Effector memory CD8-positive, alpha-beta T cell (primary cell): ENCODE data around the gene TIMM8B.

Experiments used
- ATAC-seq: fragments of 150-1000 bp; cut with Tn5 transposase; replicated peaks from 2 replicates; pipeline ENCODE4 v1.10.0; 2021; ENCODE audit warnings: mild to moderate bottlenecking, moderate library complexity
- DNase-seq, 3 experiments: peaks; one replicate each; pipeline ENCODE4 v3.0.0; 2021
- H3K27ac Mint-ChIP-seq, 2 donors: one replicate each; pipeline ENCODE4 v1.8.0; 2022; ENCODE audit warnings: mild to moderate bottlenecking in 2 of 2, mixed read lengths in 2 of 2, moderate library complexity in 2 of 2
- H3K27me3 Mint-ChIP-seq, 2 donors: one replicate each; pipeline ENCODE4 v1.8.0; 2022; ENCODE audit warnings: mixed read lengths in 2 of 2
- H3K36me3 Mint-ChIP-seq: one replicate; pipeline ENCODE4 v1.8.0; 2022; ENCODE audit warnings: mild to moderate bottlenecking, moderate library complexity, mixed read lengths; ENCODE audit not compliant: insufficient read depth
- H3K4me1 Mint-ChIP-seq, 2 donors: one replicate each; pipeline ENCODE4 v1.8.0; 2022; ENCODE audit warnings: low read depth in 2 of 2, mixed read lengths in 2 of 2
- H3K4me3 Mint-ChIP-seq, 2 donors: one replicate each; pipeline ENCODE4 v1.8.0; 2022; ENCODE audit warnings: mild to moderate bottlenecking in 2 of 2, mixed read lengths in 2 of 2, moderate library complexity in 2 of 2
- H3K9me3 Mint-ChIP-seq, 2 donors: one replicate each; pipeline ENCODE4 v1.8.0; 2022; ENCODE audit warnings: mixed read lengths in 2 of 2
- total RNA-seq, 9 experiments: gene quantifications; one replicate each; lab custom pipeline; 2026; lab: John Stamatoyannopoulos, UW

Gene TIMM8B
- 4.7 to 47.9 (median 17.7) reads per million in 9 experiments for total RNA-seq

- Mint-ChIP-seq H3K4me3 (peak within 1 kb of the TSS; percentile 96 to 100), H3K27ac (peak within 1 kb of the TSS; percentile 98), H3K36me3 (peaks cover 71% of the 10 kb centered on the region), H3K9me3 (no peaks in the 10 kb centered on the region), H3K4me1 (peaks cover 41 to 43% of the 10 kb centered on the region in 2 donors), H3K27me3 (no peaks in the 10 kb centered on the region)
- DNase-seq (peak; percentile 94 to 95 (median 95)), ATAC-seq (peak; percentile 90)
Measured at GRCh38 chr11:112086422-112087191, at the start of gene TIMM8B, which contains the start of gene SDHD. Gene TIMM8B, minus strand, starts transcription at chr11:112086756. Its CDS starts 33 bp downstream, at chr11:112086723. Gene SDHD, plus strand, starts transcription at chr11:112086873. Its CDS starts 35 bp downstream, at chr11:112086908.

GRCh38 chr11:112134473-112134872 lies 47.9 kb upstream of the TIMM8B start:
- Mint-ChIP-seq H3K4me3 (no peak overlapping the region), H3K27me3 (no peaks in the 10 kb centered on the region), H3K9me3 (no peaks in the 10 kb centered on the region), H3K36me3 (no peaks in the 10 kb centered on the region), H3K4me1 (peaks cover 0 to 7% of the 10 kb centered on the region in 2 donors), H3K27ac (no peak overlapping the region)
- DNase-seq (no peak), ATAC-seq (no peak)

DNA sequence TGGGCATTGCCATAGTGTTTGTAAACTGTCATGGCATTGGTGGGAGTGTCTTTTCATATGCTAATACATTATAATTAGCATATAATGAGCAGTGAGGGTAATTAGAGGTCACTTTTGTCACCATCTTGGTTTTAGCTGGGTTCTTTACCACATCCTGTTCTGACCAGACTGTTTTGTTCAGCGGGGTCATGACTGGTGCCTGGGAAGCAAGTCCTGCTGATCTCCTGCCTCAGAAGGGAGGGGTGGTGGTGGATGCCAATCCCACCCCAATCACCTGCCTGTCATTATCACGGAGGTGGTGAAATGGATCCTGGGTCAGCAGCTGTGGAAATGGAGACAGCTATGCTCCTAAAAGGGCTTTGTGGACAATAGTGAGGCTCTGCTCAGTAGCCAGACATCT lies 46.2 kb upstream of the TIMM8B start:
- H3K4me3 Mint-ChIP-seq, result no peak overlapping the region
- no peaks in the 10 kb centered on the region for H3K9me3 Mint-ChIP-seq
- peaks cover 0 to 7% of the 10 kb centered on the region in 2 donors for H3K4me1 Mint-ChIP-seq
- H3K36me3 Mint-ChIP-seq, result no peaks in the 10 kb centered on the region
- no peak for DNase-seq
- no peak for ATAC-seq
- H3K27me3 Mint-ChIP-seq, result no peaks in the 10 kb centered on the region
- H3K27ac Mint-ChIP-seq, result peak overlapping the region in 1 of 2 donors; percentile 23

DNA sequence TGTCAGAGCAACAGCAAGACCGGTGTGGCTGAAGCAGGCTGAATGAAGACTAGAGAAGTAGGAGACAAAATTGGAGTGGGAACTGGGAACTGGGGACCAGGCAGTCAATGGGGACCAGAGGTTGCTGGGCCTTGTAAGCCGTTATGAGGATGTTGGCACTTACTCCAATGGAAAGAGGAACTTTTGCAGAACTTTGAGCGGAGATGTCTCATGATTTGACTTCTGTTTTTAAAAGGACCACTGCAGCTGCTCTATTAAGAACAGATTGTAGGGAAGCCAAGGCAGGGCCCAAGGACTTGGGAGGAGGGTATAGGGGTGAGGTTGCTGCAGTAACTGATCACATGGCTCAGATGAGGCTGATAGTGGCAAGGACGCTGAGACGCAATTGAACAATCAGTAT lies 43.1 kb upstream of the TIMM8B start:
- Mint-ChIP-seq H3K27me3 (no peaks in the 10 kb centered on the region), H3K4me3 (no peak overlapping the region), H3K36me3 (no peaks in the 10 kb centered on the region), H3K27ac (peak overlapping the region in 1 of 2 donors; percentile 5), H3K9me3 (no peaks in the 10 kb centered on the region), H3K4me1 (peaks cover 0 to 7% of the 10 kb centered on the region in 2 donors)
- DNase-seq, result no peak
- no peak for ATAC-seq

- Mint-ChIP-seq H3K27ac (no peak overlapping the region), H3K4me1 (peaks cover 0 to 7% of the 10 kb centered on the region in 2 donors), H3K36me3 (no peaks in the 10 kb centered on the region), H3K27me3 (no peaks in the 10 kb centered on the region), H3K4me3 (no peak overlapping the region), H3K9me3 (no peaks in the 10 kb centered on the region)
- no peak for ATAC-seq
- no peak for DNase-seq
Measured at GRCh38 chr11:112128483-112129121, 42.0 kb upstream of the TIMM8B start.

DNA sequence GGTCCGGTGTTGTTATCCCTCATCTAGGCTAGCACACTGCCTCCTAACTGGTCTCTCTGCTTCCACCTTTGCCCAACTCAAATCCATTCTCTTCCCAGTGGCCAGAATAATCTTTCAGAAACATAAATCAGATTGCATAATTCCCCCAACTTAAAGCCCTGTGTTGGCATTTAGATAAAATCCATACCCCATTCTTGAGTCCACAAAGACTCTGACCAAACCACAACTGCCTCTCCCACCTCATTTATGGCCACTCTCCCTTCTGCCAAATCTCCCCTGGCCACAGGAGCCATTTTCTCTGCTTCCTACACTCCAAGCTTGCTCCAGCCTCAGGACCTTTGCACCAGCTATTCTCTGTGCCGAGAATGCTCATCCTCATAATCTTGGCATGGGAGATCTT lies 40.5 kb upstream of the TIMM8B start:
- H3K27me3 Mint-ChIP-seq, result no peaks in the 10 kb centered on the region
- H3K4me1 Mint-ChIP-seq, result peaks cover 0 to 7% of the 10 kb centered on the region in 2 donors
- H3K4me3 Mint-ChIP-seq, result no peak overlapping the region

DNA sequence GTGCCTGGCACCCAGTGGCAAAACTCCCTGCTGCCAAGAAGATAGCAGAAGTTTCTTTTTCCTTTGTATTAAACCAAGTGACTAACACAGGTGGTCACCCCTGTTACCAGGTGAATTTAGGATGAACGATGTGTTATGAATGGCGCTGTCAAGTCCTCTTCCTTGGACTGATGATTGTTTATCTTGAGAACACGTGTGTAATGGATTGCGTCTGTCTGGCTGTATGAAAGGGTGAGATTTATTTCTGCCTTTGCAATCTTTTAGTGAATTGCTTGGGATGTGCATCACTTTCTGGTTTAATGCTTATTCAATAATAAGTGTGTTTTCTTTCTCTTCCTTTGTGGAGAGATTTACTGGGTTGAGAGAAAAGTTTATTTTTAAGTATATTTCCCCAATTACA lies 36.6 kb upstream of the TIMM8B start:
- Mint-ChIP-seq H3K36me3 (no peaks in the 10 kb centered on the region), H3K9me3 (no peaks in the 10 kb centered on the region), H3K27me3 (no peaks in the 10 kb centered on the region), H3K4me1 (no peaks in the 10 kb centered on the region), H3K27ac (peak overlapping the region in 1 of 2 donors; percentile 18), H3K4me3 (no peak overlapping the region)
- no peak for ATAC-seq
- DNase-seq, result no peak

More for the DNA sequence above, 40.5 kb upstream of the TIMM8B start:
- Mint-ChIP-seq H3K27ac (no peak overlapping the region), H3K9me3 (no peaks in the 10 kb centered on the region), H3K36me3 (no peaks in the 10 kb centered on the region)
- DNase-seq (no peak), ATAC-seq (no peak)

- Mint-ChIP-seq H3K4me1 (no peaks in the 10 kb centered on the region), H3K36me3 (no peaks in the 10 kb centered on the region), H3K4me3 (no peak overlapping the region), H3K27me3 (no peaks in the 10 kb centered on the region), H3K9me3 (no peaks in the 10 kb centered on the region), H3K27ac (no peak overlapping the region)
- no peak for ATAC-seq
- DNase-seq, result no peak
Measured at GRCh38 chr11:112121981-112122615, 35.5 kb upstream of the TIMM8B start.

GRCh38 chr11:112118176-112118575 lies 31.6 kb upstream of the TIMM8B start:
- Mint-ChIP-seq H3K27ac (no peak overlapping the region), H3K4me3 (no peak overlapping the region), H3K36me3 (no peaks in the 10 kb centered on the region), H3K4me1 (peaks cover 0 to 1% of the 10 kb centered on the region in 2 donors), H3K27me3 (no peaks in the 10 kb centered on the region), H3K9me3 (no peaks in the 10 kb centered on the region)
- ATAC-seq, result no peak
- DNase-seq, result no peak

GRCh38 chr11:112115386-112115785 lies 28.8 kb upstream of the TIMM8B start:
- DNase-seq (no peak), ATAC-seq (no peak)
- H3K27ac Mint-ChIP-seq, result no peak overlapping the region
- no peaks in the 10 kb centered on the region for H3K27me3 Mint-ChIP-seq
- no peaks in the 10 kb centered on the region for H3K36me3 Mint-ChIP-seq
- H3K4me1 Mint-ChIP-seq, result peaks cover 0 to 1% of the 10 kb centered on the region in 2 donors
- H3K9me3 Mint-ChIP-seq, result no peaks in the 10 kb centered on the region
- H3K4me3 Mint-ChIP-seq, result no peak overlapping the region

DNA sequence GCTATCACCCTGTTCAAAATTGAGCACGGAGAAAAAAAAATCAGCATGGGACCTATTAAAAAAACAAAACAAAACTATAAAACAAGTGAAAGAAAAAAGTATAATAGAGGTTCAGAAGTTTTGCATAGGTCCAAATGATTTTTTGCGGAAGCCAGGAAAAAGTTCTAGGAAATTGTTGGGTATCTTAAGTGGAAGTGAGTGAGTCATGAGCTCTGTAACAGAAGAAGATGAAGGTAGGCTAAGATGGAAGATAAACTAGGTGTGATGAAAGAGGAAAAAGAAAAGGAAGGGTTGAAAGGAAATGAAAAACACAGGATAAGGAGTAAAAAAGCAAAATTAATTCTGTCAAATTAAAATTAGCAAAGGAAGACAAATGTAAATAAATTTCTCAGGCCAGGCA lies 27.9 kb upstream of the TIMM8B start:
- DNase-seq (no peak), ATAC-seq (no peak)
- Mint-ChIP-seq H3K27ac (peak overlapping the region in 1 of 2 donors; percentile 19), H3K27me3 (no peaks in the 10 kb centered on the region), H3K4me3 (no peak overlapping the region), H3K9me3 (no peaks in the 10 kb centered on the region), H3K4me1 (peaks cover 0 to 1% of the 10 kb centered on the region in 2 donors), H3K36me3 (no peaks in the 10 kb centered on the region)

DNA sequence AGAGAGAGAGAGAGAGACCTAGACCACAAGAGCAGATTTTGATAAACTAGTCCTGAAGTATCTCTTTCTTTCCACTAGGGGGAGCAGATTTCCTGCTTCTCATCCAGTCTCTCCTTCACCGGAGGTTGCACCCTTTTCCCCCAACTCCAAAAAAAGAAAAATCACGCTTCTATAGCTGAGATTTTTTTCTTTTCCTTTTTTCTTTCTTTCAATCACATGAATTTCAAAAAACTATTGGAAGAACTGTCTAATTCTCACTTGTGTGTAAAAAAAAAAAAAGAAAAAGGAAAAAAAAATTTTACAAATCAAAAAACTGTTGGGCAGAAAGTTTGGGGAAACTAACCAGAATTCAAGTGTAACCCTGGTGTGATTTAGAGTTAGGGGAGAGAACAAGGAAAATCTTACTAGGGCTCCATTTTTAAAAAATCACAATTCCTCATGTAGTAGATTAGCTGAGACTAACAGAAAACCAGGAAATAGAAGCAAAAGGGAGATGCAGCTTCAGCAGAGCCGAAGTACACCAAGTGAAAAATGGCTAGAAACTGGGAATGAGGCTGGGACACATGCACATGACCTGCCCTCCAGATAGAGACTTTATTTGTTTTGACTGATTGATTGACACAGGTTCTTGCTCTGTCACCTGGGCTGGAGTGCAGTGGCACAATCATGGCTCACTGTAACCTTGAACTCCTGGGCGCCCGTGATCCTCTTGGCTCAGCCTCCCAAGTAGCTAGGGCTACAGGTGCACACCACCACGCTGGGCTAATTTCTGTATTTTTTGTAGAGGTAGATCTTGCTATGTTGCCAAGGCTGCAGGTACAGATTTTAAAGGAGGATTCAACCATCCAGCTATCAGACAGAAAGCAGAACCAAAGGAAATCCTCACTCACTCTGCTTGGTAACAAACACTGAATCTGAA lies 27.2 kb upstream of the TIMM8B start:
- Mint-ChIP-seq H3K9me3 (no peaks in the 10 kb centered on the region), H3K4me1 (peaks cover 0 to 1% of the 10 kb centered on the region in 2 donors), H3K27ac (peak overlapping the region; percentile 19 to 46), H3K36me3 (no peaks in the 10 kb centered on the region), H3K27me3 (no peaks in the 10 kb centered on the region), H3K4me3 (no peak overlapping the region)
- DNase-seq, result no peak
- ATAC-seq, result peak; percentile 65

DNA sequence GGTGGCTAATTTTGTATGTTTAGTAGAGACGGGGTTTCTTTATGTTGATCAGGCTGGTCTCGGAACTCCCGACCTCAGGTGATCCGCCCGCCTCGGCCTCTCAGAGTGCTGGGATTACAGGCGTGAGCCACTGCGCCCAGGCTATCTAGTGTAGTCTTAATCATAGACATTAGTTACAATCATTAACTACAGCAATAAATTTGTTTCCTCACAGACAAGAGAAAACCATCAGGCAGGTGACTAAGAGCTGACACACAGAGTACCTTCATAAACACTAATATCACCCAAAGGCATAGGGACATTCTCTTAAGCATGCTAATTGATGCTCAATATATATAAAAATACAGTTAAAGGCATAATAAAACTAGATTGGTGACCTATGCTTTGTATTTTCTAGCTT lies 19.5 kb upstream of the TIMM8B start:
- no peaks in the 10 kb centered on the region for H3K4me1 Mint-ChIP-seq
- no peak for ATAC-seq

More for the DNA sequence above, 19.5 kb upstream of the TIMM8B start:
- no peak overlapping the region for H3K27ac Mint-ChIP-seq
- H3K27me3 Mint-ChIP-seq, result no peaks in the 10 kb centered on the region
- no peaks in the 10 kb centered on the region for H3K36me3 Mint-ChIP-seq
- no peaks in the 10 kb centered on the region for H3K9me3 Mint-ChIP-seq
- H3K4me3 Mint-ChIP-seq, result no peak overlapping the region
- DNase-seq, result no peak
